GM10248 (cell line): ENCODE data around the gene ANKRD65.
A peak's percentile ranks its signal among the peaks of the same experiment; 100 is the strongest.
"Not testable (repeated sequence)": the region's sequence is repeated elsewhere in the genome, so short reads cannot be mapped to it uniquely, and the experiment has no call there.

Source experiments
- CTCF ChIA-PET: fragments of 300-600 bp; sonication (Branson Sonifier 250); formaldehyde crosslinking; extraction: SDS; loops from one replicate; lab custom pipeline; 2021; ENCODE audit warnings: antibody characterized with exemption; lab: Yijun Ruan, JAX
- POLR2A ChIA-PET: fragments of 350-650 bp; sonication (Branson Sonifier 250); formaldehyde crosslinking; extraction: SDS; loops from one replicate; lab custom pipeline; 2020; ENCODE audit warnings: antibody characterized with exemption; lab: Yijun Ruan, JAX
- DNase-seq: peaks from one replicate; pipeline ENCODE4 v3.0.0; 2012; ENCODE audit errors: extremely low spot score
- TF ChIP-seq, protein P1 (sequence below): IDR thresholded peaks from 2 replicates; pipeline ENCODE4 v1.5.1; 2012; ENCODE audit warnings: mild to moderate bottlenecking, low read depth; ENCODE audit errors: extremely low read depth, missing control alignments, control extremely low read depth

Gene ANKRD65

DNA sequence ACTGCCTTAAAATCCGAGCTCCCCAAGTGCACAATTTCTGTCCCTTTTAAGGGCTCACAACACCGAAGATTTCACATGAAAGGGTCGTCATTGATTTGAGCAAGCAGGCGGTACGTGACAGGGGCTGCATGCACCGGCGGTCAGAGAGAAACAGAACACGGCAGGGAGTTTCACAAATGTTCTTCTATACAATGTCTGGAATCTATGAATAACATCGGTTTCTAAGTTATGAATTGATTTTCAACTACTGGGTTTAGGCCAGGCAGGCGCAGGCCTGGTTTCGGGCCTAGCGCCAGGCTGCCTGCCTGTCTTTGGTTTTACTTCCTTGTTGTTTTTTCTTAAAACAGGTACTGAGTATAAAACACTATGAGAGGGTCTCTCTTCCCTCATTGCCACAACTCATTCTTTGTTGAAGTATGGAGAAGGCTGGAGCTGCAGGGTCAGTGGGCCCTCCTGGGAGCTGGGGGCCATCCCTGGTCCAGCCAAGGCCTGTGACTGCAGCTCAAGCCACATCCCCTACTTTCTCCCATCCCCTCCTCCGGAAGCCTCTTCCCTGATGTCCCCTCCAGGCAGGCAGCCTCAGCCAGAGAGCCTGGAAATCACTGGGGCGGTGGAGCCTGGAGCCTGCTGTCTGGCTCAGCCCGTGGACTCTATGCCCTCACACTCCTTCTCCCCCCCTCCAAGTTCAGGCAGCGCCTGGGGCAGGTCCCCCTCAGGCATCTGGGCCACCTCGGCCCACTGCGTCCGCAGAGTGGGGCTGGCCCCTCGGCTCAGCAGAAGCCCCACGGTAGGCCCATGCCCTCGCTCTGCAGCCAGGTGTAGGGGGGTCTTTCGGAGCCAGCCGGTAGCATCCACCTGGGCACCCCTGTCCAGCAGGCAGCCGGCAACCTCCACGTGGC lies 2.4 kb downstream of the ANKRD65 start:
- CTCF ChIA-PET = no interaction called here
- TF ChIP-seq, protein P1, sequence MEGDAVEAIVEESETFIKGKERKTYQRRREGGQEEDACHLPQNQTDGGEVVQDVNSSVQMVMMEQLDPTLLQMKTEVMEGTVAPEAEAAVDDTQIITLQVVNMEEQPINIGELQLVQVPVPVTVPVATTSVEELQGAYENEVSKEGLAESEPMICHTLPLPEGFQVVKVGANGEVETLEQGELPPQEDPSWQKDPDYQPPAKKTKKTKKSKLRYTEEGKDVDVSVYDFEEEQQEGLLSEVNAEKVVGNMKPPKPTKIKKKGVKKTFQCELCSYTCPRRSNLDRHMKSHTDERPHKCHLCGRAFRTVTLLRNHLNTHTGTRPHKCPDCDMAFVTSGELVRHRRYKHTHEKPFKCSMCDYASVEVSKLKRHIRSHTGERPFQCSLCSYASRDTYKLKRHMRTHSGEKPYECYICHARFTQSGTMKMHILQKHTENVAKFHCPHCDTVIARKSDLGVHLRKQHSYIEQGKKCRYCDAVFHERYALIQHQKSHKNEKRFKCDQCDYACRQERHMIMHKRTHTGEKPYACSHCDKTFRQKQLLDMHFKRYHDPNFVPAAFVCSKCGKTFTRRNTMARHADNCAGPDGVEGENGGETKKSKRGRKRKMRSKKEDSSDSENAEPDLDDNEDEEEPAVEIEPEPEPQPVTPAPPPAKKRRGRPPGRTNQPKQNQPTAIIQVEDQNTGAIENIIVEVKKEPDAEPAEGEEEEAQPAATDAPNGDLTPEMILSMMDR = no peak
- POLR2A ChIA-PET = no interaction called here
- peak; percentile 26 for DNase-seq

DNA sequence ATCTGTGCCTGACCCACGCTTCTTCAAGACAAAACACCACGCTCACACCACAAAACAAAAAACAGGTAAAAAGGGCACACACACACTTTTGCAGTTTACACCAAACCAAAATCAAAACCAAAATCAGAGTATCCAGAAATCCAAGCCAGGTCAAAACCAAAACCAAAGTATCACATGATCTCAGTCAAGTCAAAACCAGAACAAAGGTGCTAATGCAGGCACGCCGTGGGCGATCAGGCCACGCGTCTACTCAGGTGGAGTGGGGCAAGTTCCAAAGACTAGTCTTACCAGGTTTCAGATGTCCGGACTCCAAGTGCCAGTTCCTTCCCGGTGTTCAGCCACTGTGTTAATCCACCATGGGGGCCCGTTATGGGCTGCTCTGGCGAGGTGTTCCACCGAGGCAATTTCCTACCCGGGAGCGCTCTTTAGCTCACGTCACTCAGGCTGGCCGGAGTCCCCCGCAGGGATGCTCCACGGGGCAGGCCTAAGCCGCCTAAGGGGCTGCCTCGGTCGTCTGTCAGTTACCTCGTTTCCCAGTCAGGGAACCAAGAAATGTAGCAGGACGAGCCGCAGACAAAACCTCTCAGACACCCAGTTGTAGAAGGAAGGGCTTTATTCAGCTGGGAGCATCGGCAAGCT lies 3.1 kb downstream of the ANKRD65 start:
- CTCF ChIA-PET, POLR2A ChIA-PET: not testable (repeated sequence)

DNA sequence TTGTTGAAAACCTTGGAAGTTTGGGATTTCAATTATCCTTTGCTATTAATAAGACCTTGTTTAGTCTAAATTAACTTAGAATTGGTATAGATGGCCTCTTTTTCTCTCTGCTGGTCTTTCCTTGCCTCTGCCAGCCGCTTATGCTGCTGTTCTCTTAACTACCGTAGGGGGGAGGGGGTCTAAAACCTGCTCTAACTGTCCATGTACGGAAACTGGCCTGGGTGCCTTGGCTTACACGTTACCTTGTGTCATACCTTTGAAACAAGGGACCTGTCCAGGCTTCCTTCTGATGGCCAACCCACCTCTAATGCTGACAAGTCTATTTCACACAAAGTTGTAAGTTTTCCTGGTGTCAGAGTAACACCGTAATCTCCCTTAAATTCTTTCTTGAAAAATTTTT lies 3.7 kb downstream of the ANKRD65 start:
- CTCF ChIA-PET, DNase-seq, POLR2A ChIA-PET: not testable (repeated sequence)

More for the DNA sequence above, 3.1 kb downstream of the ANKRD65 start:
- peak; percentile 51 for DNase-seq

DNA sequence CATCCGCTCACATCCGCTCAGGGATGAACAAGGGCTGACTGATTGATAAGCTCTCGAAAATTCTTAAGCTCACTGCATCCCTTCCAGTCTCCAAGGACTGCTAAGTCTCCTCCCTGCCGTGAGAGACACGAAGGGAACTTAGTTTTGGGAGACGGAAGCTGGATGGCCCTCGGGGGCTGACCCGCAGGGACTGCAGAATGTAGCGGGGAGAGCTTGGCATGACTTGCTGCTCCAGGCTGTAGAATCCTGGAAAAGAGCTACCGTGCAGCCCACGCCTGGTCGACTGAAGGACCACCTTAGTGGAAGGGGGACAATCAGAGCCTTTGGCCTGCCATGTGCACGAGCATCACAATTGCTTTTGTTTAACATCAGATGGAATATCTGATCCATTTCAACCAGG lies 5.3 kb downstream of the ANKRD65 start:
- no peak for DNase-seq
- ChIA-PET CTCF (interaction anchor here (0.9 to 2.1 kb wide), 4 partner anchors 15 to 43 kb away, joined by 4 to 7 read pairs (median 6); partner anchors contain the start of gene CCNL2), POLR2A (no interaction called here)
- TF ChIP-seq, protein P1 = no peak

DNA sequence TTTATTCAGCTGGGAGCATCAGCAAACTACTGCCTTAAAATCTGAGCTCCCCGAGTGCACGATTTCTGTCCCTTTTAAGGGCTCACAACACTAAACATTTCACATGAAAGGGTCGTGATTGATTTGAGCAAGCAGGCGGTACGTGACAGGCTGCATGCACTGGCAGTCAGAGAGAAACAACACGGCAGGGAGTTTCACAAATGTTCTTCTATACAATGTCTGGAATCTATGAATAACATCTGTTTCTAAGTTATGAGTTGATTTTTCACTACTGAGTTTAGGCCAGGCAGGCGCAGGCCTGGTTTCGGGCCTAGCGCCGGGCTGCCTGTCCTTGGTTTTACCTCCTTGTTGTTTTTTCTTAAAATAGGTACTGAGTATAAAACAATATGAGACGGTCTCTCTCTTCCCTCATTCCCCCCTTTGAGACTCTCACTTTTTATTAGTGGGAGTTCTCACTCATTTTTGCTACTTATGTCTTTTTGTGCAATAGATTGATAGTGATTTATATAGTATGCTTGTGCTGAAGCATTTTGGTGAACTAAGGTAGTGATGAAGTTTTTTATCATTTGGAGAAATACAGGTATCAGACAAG lies 8.7 kb downstream of the ANKRD65 start:
- CTCF ChIA-PET = interaction anchor here (1.0 to 1.7 kb wide), 4 partner anchors 8 to 28 kb away, joined by 3 to 4 read pairs (median 4); partner anchors contain the start of gene CCNL2
- POLR2A ChIA-PET, DNase-seq: not testable (repeated sequence)

DNA sequence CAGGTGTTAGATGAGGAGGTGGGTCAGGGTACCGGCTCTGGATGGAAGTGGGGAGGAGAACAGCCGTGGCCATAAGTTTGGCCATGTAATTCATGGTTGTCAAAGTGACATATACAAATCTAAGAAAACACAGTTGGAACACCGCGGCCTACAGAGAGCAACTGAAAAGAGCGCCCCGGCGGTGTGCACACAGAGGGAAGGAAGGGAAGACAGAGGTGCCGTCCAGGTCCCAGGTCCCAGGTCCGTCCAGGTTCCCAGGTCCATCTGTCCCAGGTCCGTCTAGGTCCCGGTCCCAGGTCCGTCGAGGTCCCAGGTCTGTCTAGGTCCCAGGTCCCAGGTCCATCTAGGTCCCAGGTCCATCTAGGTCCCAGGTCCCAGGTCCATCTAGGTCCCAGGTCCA lies 9.4 kb downstream of the ANKRD65 start:
- DNase-seq = no peak
- ChIA-PET POLR2A (no interaction called here), CTCF (no interaction called here)
- TF ChIP-seq, protein P1 = no peak

DNA sequence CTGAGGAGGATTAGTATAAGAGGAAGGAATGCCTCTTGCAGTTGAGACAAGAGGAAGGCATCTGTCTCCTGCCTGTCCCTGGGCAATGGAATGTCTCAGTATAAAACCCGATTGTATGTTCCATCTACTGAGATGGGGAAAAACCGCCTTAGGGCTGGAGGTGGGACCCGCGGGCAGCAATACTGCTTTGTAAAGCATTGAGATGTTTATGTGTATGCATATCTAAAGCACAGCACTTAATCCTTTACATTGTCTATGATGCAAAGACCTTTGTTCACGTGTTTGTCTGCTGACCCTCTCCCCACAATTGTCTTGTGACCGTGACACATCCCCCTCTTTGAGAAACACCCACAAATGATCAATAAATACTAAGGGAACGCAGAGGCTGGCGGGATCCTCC lies 10.8 kb downstream of the ANKRD65 start:
- CTCF ChIA-PET = interaction anchor here (1.4 kb wide), 1 partner anchor 11 kb away, joined by 4 read pairs; the partner anchor contains the start of gene CCNL2
- DNase-seq, POLR2A ChIA-PET: not testable (repeated sequence)

DNA sequence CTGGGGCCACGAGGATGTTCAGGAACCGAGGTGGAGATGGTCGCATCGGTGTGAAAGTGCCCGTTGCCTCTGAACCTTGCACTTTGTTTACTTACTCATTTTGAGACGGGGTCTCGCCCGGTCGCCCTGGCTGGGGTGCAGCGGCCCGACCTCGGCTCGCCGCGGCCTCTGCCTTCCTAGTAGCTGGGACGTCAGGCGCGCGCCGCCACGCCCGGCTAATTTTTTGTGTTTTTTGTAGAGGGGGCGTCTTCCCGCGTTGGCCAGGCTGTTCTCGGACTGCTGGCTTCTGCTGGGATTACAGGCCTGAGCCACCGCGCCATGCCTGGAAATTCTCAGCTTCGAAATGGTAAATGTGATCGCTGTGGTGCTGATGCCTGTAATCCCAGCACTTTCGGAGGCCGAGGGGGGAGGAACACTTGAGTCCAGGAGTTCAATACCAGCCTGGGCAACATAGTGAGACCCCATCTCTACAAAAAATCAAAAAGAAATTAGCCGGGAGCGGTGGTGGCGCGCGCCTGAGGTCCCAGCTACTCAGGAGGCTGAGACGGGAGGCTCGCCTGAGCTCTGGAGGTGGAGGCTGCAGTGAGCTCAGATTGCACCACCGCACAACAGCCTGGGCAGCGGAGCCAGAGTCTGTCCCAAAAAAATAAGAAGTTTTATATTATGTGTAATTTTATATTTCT lies 13.3 kb downstream of the ANKRD65 start:
- ChIA-PET POLR2A (no interaction called here), CTCF (interaction anchor here (0.9 to 1.6 kb wide), 4 partner anchors 10 to 98 kb away, joined by 3 to 6 read pairs (median 4); no protein-coding TSS in a partner anchor)
- no peak for DNase-seq
- TF ChIP-seq, protein P1 = no peak
